Right renal pelvis (tissue), 4 donors: ENCODE data around the gene NKX2-8. TPM values are rescaled to one million over a fixed set of nuclear protein-coding genes. Genes with fewer than 3 reads are reported as not detected.
A peak's percentile ranks its signal among the peaks of the same experiment; 100 is the strongest.

Experiments used
- DNase-seq, 4 donors: peaks; one replicate each; pipeline ENCODE4 v3.0.0-alpha.2; 2013; ENCODE audit warnings: low read depth in 4 of 4, low spot score in 3 of 4, missing footprints in 1 of 4
- polyA plus RNA-seq, 4 donors: library from polyadenylated mRNA; unstranded; fragments of 120-200 nt; gene quantifications; one replicate each; pipeline ENCODE4 v1.2.1, GENCODE V29; 2013; ENCODE audit not compliant: insufficient read length in 4 of 4

Gene NKX2-8
- not detected for polyA plus RNA-seq

GRCh38 chr14:36582011-36582873, at the start of gene NKX2-8:
TSS of gene NKX2-8 (minus strand) at chr14:36582614. CDS start at chr14:36582389, 225 bp downstream.
- no peak for DNase-seq

GRCh38 chr14:36627981-36628380, 45.6 kb upstream of the NKX2-8 start:
- DNase-seq = no peak

- DNase-seq = no peak
Observed at GRCh38 chr14:36626151-36626550, 43.7 kb upstream of the NKX2-8 start.

GRCh38 chr14:36625436-36625835, 43.0 kb upstream of the NKX2-8 start:
- no peak for DNase-seq

- DNase-seq = no peak
Observed at GRCh38 chr14:36625014-36625413, 42.6 kb upstream of the NKX2-8 start.

- DNase-seq = no peak
Observed at GRCh38 chr14:36619853-36620252, 37.4 kb upstream of the NKX2-8 start.

- no peak for DNase-seq
Observed at GRCh38 chr14:36619131-36619530, 36.7 kb upstream of the NKX2-8 start.

GRCh38 chr14:36618641-36619040, 36.2 kb upstream of the NKX2-8 start:
- no peak for DNase-seq

- no peak for DNase-seq
Observed at GRCh38 chr14:36617824-36618223, 35.4 kb upstream of the NKX2-8 start.

GRCh38 chr14:36605506-36605857, 23.1 kb upstream of the NKX2-8 start:
- no peak for DNase-seq

GRCh38 chr14:36604757-36605505, 22.5 kb upstream of the NKX2-8 start:
- peak; percentile 61 to 79 (median 76) for DNase-seq

- no peak for DNase-seq
Observed at GRCh38 chr14:36600431-36600830, 18.0 kb upstream of the NKX2-8 start.

- DNase-seq = no peak
Observed at GRCh38 chr14:36591482-36591881, 9.1 kb upstream of the NKX2-8 start.

GRCh38 chr14:36588788-36589187, 6.4 kb upstream of the NKX2-8 start:
- no peak for DNase-seq

GRCh38 chr14:36588119-36588518, 5.7 kb upstream of the NKX2-8 start:
- no peak for DNase-seq

- DNase-seq = no peak
Observed at GRCh38 chr14:36585100-36585499, 2.7 kb upstream of the NKX2-8 start.

GRCh38 chr14:36583893-36584811, 1.7 kb upstream of the NKX2-8 start:
- DNase-seq = no peak

GRCh38 chr14:36583242-36583892, 953 bp upstream of the NKX2-8 start:
- DNase-seq = no peak

- DNase-seq = no peak
Observed at GRCh38 chr14:36582874-36583241, 444 bp upstream of the NKX2-8 start.
